ENCODE measurements around the gene EFCAB6.

The EFCAB6 gene

GRCh38 chr22:43491737-43492136 is 320.4 kb downstream of the EFCAB6 start:
- Histone ChIP-seq H3K27me3 (ENCODE audit: control insufficient read depth in 1 of 2, insufficient read depth in 2 of 2, low read length in 2 of 2) (peaks cover 0 to 8% of the 10 kb centered on the region in 2 donors), H3K9ac (ENCODE audit: low read length) (no peak overlapping the region), H3K9me3 (ENCODE audit: low read length) (no peaks in the 10 kb centered on the region), H3K4me3 (ENCODE audit: low read depth in 1 of 2, low read length in 2 of 2) (no peak overlapping the region), H3K4me1 (ENCODE audit: insufficient read depth, low read length) (no peaks in the 10 kb centered on the region), H3K36me3 (ENCODE audit: insufficient read depth, low read length) (no peaks in the 10 kb centered on the region), H3K27ac (ENCODE audit: low read depth, low read length) (no peak overlapping the region)

- Histone ChIP-seq H3K9ac (ENCODE audit: low read length) (no peak overlapping the region), H3K9me3 (ENCODE audit: low read length) (no peaks in the 10 kb centered on the region), H3K36me3 (ENCODE audit: insufficient read depth, low read length) (no peaks in the 10 kb centered on the region), H3K4me3 (ENCODE audit: low read depth in 1 of 2, low read length in 2 of 2) (no peak overlapping the region), H3K27ac (ENCODE audit: low read depth, low read length) (no peak overlapping the region), H3K27me3 (ENCODE audit: control insufficient read depth in 1 of 2, insufficient read depth in 2 of 2, low read length in 2 of 2) (peaks cover 0 to 14% of the 10 kb centered on the region in 2 donors), H3K4me1 (ENCODE audit: insufficient read depth, low read length) (no peaks in the 10 kb centered on the region)
Observed at GRCh38 chr22:43491177-43491576, 320.9 kb downstream of the EFCAB6 start.

- Histone ChIP-seq H3K27me3 (ENCODE audit: control insufficient read depth in 1 of 2, insufficient read depth in 2 of 2, low read length in 2 of 2) (peaks cover 0 to 15% of the 10 kb centered on the region in 2 donors), H3K4me1 (ENCODE audit: insufficient read depth, low read length) (no peaks in the 10 kb centered on the region), H3K27ac (ENCODE audit: low read depth, low read length) (no peak overlapping the region), H3K36me3 (ENCODE audit: insufficient read depth, low read length) (no peaks in the 10 kb centered on the region), H3K9me3 (ENCODE audit: low read length) (no peaks in the 10 kb centered on the region), H3K4me3 (ENCODE audit: low read depth in 1 of 2, low read length in 2 of 2) (no peak overlapping the region), H3K9ac (ENCODE audit: low read length) (no peak overlapping the region)
Observed at GRCh38 chr22:43490311-43490710, 321.8 kb downstream of the EFCAB6 start.

DNA sequence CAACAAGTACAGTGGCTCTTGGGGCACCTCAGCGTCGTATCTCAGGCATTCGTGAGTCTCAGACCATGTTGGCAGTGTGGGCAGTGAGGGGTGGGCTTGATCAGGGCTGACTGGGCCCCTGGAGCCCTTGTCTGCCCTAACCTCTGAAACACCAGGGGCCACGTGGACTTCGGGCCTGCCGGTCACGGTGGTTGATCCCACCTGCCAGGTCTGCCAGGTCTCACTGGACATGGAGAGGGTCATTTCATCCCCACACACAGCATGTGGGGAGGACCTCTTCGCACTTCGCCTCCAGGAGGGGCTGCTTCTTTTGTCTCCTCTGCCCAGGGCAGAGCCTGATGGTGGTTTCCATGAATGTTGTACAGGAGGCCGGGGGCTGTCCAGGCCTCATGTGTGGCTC is 323.2 kb downstream of the EFCAB6 start:
- no peak overlapping the region for H3K27ac ChIP-seq (ENCODE audit: low read depth, low read length)
- H3K4me3 ChIP-seq (ENCODE audit: low read depth in 1 of 2, low read length in 2 of 2): no peak overlapping the region
- H3K9me3 ChIP-seq (ENCODE audit: low read length): no peaks in the 10 kb centered on the region
- peaks cover 0 to 15% of the 10 kb centered on the region in 2 donors for H3K27me3 ChIP-seq (ENCODE audit: control insufficient read depth in 1 of 2, insufficient read depth in 2 of 2, low read length in 2 of 2)
- no peaks in the 10 kb centered on the region for H3K36me3 ChIP-seq (ENCODE audit: insufficient read depth, low read length)
- no peaks in the 10 kb centered on the region for H3K4me1 ChIP-seq (ENCODE audit: insufficient read depth, low read length)
- H3K9ac ChIP-seq (ENCODE audit: low read length): no peak overlapping the region

GRCh38 chr22:43488031-43488866 is 323.9 kb downstream of the EFCAB6 start:
- Histone ChIP-seq H3K4me3 (ENCODE audit: low read depth in 1 of 2, low read length in 2 of 2) (no peak overlapping the region), H3K4me1 (ENCODE audit: insufficient read depth, low read length) (no peaks in the 10 kb centered on the region), H3K9ac (ENCODE audit: low read length) (no peak overlapping the region), H3K27ac (ENCODE audit: low read depth, low read length) (no peak overlapping the region), H3K36me3 (ENCODE audit: insufficient read depth, low read length) (no peaks in the 10 kb centered on the region), H3K27me3 (ENCODE audit: control insufficient read depth in 1 of 2, insufficient read depth in 2 of 2, low read length in 2 of 2) (peaks cover 0 to 10% of the 10 kb centered on the region in 2 donors), H3K9me3 (ENCODE audit: low read length) (no peaks in the 10 kb centered on the region)

DNA sequence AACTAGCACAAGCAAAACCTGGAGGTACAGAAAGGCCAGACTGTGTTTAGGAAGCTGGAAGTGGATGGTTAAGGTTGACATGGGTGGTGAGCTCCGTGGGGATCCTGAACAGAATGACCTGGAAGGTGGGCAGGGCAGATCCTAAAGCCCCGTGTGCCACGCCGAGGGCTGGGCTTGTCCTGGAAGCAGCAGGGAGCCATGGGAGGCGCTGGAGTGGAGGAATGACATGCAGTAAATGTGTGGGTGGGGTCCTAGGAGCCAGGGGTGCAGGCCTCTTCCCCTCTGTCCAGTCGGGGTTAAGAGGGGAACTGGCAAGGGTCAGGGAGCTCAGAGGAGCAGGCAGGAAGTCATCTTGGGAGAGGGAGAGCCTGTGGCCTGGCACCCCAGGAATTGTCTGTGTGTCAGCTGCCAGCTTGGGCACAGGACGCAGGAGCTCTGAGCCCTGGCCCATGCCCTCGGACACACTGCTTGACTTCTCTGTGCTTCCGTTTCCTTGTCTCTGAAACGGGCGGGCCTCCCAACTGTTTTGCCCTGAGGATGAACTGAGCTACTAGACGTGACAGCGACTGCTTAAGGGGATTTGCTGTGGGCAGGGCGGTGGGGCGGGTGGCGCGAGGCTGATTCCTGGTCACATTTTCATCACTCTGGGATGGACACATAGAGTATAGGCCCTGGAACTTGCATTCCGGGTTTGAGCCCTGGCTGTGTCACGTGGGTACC is 324.6 kb downstream of the EFCAB6 start:
- Histone ChIP-seq H3K9me3 (ENCODE audit: low read length) (no peaks in the 10 kb centered on the region), H3K27ac (ENCODE audit: low read depth, low read length) (no peak overlapping the region), H3K4me1 (ENCODE audit: insufficient read depth, low read length) (no peaks in the 10 kb centered on the region), H3K27me3 (ENCODE audit: control insufficient read depth in 1 of 2, insufficient read depth in 2 of 2, low read length in 2 of 2) (peaks cover 0 to 7% of the 10 kb centered on the region in 2 donors), H3K36me3 (ENCODE audit: insufficient read depth, low read length) (no peaks in the 10 kb centered on the region), H3K9ac (ENCODE audit: low read length) (no peak overlapping the region), H3K4me3 (ENCODE audit: low read depth in 1 of 2, low read length in 2 of 2) (no peak overlapping the region)

DNA sequence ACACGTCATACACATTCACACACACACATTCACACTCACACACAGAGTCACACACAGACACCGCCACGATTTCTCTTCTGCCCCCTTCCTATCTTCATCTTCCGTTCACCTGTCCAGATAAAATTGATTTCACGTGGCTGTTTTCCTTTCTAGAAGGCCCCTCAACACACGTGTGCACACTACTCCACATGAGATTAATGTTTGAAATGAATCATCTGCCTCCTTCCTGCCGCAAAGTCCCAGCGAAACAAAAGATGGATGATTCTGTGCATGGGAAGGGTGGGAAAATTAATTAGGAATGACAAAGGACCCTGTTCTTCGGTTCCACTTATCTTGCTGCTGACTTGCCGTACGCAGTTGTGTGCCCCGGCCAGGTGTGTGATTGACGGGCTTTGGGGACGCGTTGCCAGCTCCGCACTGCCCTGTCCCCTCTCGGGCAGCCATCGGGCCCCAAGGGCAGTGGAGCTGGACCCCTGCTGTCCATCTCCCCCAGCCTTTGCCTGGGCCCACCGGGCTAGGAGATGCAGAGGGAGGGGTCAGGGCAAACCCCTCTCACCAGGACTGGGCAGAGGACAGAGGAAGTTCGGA is 326.5 kb downstream of the EFCAB6 start:
- Histone ChIP-seq H3K9me3 (ENCODE audit: low read length) (no peaks in the 10 kb centered on the region), H3K27ac (ENCODE audit: low read depth, low read length) (no peak overlapping the region), H3K9ac (ENCODE audit: low read length) (no peak overlapping the region), H3K4me1 (ENCODE audit: insufficient read depth, low read length) (no peaks in the 10 kb centered on the region), H3K36me3 (ENCODE audit: insufficient read depth, low read length) (no peaks in the 10 kb centered on the region), H3K4me3 (ENCODE audit: low read depth in 1 of 2, low read length in 2 of 2) (no peak overlapping the region), H3K27me3 (ENCODE audit: control insufficient read depth in 1 of 2, insufficient read depth in 2 of 2, low read length in 2 of 2) (peaks cover 0 to 7% of the 10 kb centered on the region in 2 donors)

GRCh38 chr22:43484227-43484626 is 327.9 kb downstream of the EFCAB6 start:
- no peak overlapping the region for H3K27ac ChIP-seq (ENCODE audit: low read depth, low read length)
- H3K4me3 ChIP-seq (ENCODE audit: low read depth in 1 of 2, low read length in 2 of 2): no peak overlapping the region
- H3K27me3 ChIP-seq (ENCODE audit: control insufficient read depth in 1 of 2, insufficient read depth in 2 of 2, low read length in 2 of 2): peaks cover 0 to 7% of the 10 kb centered on the region in 2 donors
- no peak overlapping the region for H3K9ac ChIP-seq (ENCODE audit: low read length)
- H3K36me3 ChIP-seq (ENCODE audit: insufficient read depth, low read length): no peaks in the 10 kb centered on the region
- H3K9me3 ChIP-seq (ENCODE audit: low read length): no peaks in the 10 kb centered on the region
- no peaks in the 10 kb centered on the region for H3K4me1 ChIP-seq (ENCODE audit: insufficient read depth, low read length)

GRCh38 chr22:43483669-43484068 is 328.4 kb downstream of the EFCAB6 start:
- H3K27ac ChIP-seq (ENCODE audit: low read depth, low read length): no peak overlapping the region
- H3K9ac ChIP-seq (ENCODE audit: low read length): no peak overlapping the region
- H3K4me3 ChIP-seq (ENCODE audit: low read depth in 1 of 2, low read length in 2 of 2): no peak overlapping the region
- H3K36me3 ChIP-seq (ENCODE audit: insufficient read depth, low read length): no peaks in the 10 kb centered on the region
- H3K4me1 ChIP-seq (ENCODE audit: insufficient read depth, low read length): no peaks in the 10 kb centered on the region
- no peaks in the 10 kb centered on the region for H3K9me3 ChIP-seq (ENCODE audit: low read length)
- peaks cover 0 to 7% of the 10 kb centered on the region in 2 donors for H3K27me3 ChIP-seq (ENCODE audit: control insufficient read depth in 1 of 2, insufficient read depth in 2 of 2, low read length in 2 of 2)

GRCh38 chr22:43483266-43483665 is 328.8 kb downstream of the EFCAB6 start:
- Histone ChIP-seq H3K4me3 (ENCODE audit: low read depth in 1 of 2, low read length in 2 of 2) (no peak overlapping the region), H3K4me1 (ENCODE audit: insufficient read depth, low read length) (no peaks in the 10 kb centered on the region), H3K27me3 (ENCODE audit: control insufficient read depth in 1 of 2, insufficient read depth in 2 of 2, low read length in 2 of 2) (peaks cover 0 to 7% of the 10 kb centered on the region in 2 donors), H3K9me3 (ENCODE audit: low read length) (no peaks in the 10 kb centered on the region), H3K36me3 (ENCODE audit: insufficient read depth, low read length) (no peaks in the 10 kb centered on the region), H3K27ac (ENCODE audit: low read depth, low read length) (no peak overlapping the region), H3K9ac (ENCODE audit: low read length) (no peak overlapping the region)

GRCh38 chr22:43482318-43482625 is 329.8 kb downstream of the EFCAB6 start:
- H3K27me3 ChIP-seq (ENCODE audit: control insufficient read depth in 1 of 2, insufficient read depth in 2 of 2, low read length in 2 of 2): peaks cover 0 to 7% of the 10 kb centered on the region in 2 donors
- no peak overlapping the region for H3K9ac ChIP-seq (ENCODE audit: low read length)
- H3K4me1 ChIP-seq (ENCODE audit: insufficient read depth, low read length): no peaks in the 10 kb centered on the region
- no peaks in the 10 kb centered on the region for H3K9me3 ChIP-seq (ENCODE audit: low read length)
- H3K27ac ChIP-seq (ENCODE audit: low read depth, low read length): no peak overlapping the region
- H3K36me3 ChIP-seq (ENCODE audit: insufficient read depth, low read length): no peaks in the 10 kb centered on the region
- H3K4me3 ChIP-seq (ENCODE audit: low read depth in 1 of 2, low read length in 2 of 2): no peak overlapping the region
